ENCODE measurements around the gene CHD1L.

CHD1L gene

DNA sequence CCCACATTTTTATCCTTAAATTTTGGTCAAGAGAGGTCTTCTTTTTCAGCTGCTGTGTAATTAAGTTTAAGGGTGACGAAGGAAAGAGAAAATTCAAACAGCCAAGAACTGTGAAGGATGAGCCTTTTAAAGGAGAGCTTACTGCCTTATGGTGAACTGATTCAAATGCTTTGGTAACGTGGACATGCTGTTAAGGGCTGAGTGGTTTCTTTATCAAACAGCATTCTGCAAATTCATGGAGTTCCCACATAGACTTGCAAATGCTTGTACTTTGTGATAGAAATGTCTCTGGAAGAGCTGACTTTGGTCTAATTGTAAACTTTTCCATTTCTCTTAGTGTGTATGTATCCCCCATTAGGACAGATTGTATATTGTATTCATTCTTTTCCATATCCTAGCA is 93.8 kb downstream of the CHD1L start:
- ChIA-PET CTCF (interaction anchor here (0.8 kb wide), 1 partner anchor 54 kb away, joined by 3 read pairs; no protein-coding TSS in a partner anchor), POLR2A (no interaction called here)
- DNase-seq (ENCODE audit: extremely low spot score) = no peak
- TF ChIP-seq ELF4 (IDR thresholded peaks at IDR 0.05) = no peak
- TF ChIP-seq CTBP1 (IDR thresholded peaks at IDR 0.05; ENCODE audit: borderline replicate concordance) = no peak
- TF ChIP-seq FOXM1 (IDR thresholded peaks at IDR 0.05; ENCODE audit: borderline replicate concordance) = no peak
- TF ChIP-seq ZNF384 (IDR thresholded peaks at IDR 0.05) = no peak
- no peak for TF ChIP-seq FOXK2 (IDR thresholded peaks at IDR 0.05)
- no peak for TF ChIP-seq ARNT (IDR thresholded peaks at IDR 0.05)
- no peak for TF ChIP-seq BHLHE40 (IDR thresholded peaks at IDR 0.05; ENCODE audit: borderline replicate concordance)
- no peak for TF ChIP-seq NFRKB (IDR thresholded peaks at IDR 0.05)
- no peak for TF ChIP-seq HDGF (IDR thresholded peaks at IDR 0.05; ENCODE audit: borderline replicate concordance)
- TF ChIP-seq, protein P1, sequence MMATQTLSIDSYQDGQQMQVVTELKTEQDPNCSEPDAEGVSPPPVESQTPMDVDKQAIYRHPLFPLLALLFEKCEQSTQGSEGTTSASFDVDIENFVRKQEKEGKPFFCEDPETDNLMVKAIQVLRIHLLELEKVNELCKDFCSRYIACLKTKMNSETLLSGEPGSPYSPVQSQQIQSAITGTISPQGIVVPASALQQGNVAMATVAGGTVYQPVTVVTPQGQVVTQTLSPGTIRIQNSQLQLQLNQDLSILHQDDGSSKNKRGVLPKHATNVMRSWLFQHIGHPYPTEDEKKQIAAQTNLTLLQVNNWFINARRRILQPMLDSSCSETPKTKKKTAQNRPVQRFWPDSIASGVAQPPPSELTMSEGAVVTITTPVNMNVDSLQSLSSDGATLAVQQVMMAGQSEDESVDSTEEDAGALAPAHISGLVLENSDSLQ (IDR thresholded peaks at IDR 0.05) = no peak
- no peak for TF ChIP-seq TARDBP (IDR thresholded peaks at IDR 0.05)
- no peak for TF ChIP-seq SUZ12 (IDR thresholded peaks at IDR 0.05)
- TF ChIP-seq L3MBTL2 (conservative IDR thresholded peaks at IDR 0.05) = no peak
- no peak for TF ChIP-seq LEF1 (IDR thresholded peaks at IDR 0.05; ENCODE audit: borderline replicate concordance)
- TF ChIP-seq SP1 (IDR thresholded peaks at IDR 0.05) = no peak

DNA sequence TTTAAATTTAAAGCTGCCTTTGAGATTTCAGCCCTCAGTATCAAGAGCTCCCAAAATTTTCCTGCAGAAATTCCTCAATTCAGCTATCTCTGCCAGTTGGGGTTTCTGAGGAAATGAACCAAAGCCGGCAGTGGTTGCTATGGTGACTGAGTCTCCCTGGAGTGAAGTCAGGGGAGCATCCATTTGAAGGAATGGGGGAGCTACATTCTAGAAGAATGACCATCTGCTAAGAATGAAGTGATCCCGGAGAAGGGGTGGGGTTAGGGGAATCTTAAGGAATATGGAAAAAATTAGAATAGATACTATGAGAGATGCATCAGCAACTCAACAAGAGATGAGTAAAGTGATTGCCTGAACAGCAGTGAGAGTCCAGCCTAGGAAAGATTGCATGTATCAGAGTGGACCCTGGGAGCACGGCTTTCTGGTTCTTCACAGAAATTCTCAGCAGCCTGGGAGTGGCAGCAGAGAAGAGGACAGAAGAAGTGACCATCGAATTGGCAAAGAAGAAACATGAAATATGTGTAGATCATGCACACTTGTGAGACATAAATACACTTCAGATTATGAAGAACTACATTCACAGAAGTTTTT is 94.7 kb downstream of the CHD1L start:
- no peak for DNase-seq (ENCODE audit: extremely low spot score)
- CTCF ChIA-PET = interaction anchor here (0.8 kb wide), 1 partner anchor 53 kb away, joined by 3 read pairs; no protein-coding TSS in a partner anchor
- POLR2A ChIA-PET = no interaction called here
- TF ChIP-seq ZNF384 (IDR thresholded peaks at IDR 0.05) = no peak
- no peak for TF ChIP-seq TARDBP (IDR thresholded peaks at IDR 0.05)
- TF ChIP-seq, protein P1 (IDR thresholded peaks at IDR 0.05) = no peak
- no peak for TF ChIP-seq HDGF (IDR thresholded peaks at IDR 0.05; ENCODE audit: borderline replicate concordance)
- no peak for TF ChIP-seq FOXK2 (IDR thresholded peaks at IDR 0.05)
- TF ChIP-seq SP1 (IDR thresholded peaks at IDR 0.05) = no peak
- no peak for TF ChIP-seq BHLHE40 (IDR thresholded peaks at IDR 0.05; ENCODE audit: borderline replicate concordance)
- TF ChIP-seq CTBP1 (IDR thresholded peaks at IDR 0.05; ENCODE audit: borderline replicate concordance) = no peak

DNA sequence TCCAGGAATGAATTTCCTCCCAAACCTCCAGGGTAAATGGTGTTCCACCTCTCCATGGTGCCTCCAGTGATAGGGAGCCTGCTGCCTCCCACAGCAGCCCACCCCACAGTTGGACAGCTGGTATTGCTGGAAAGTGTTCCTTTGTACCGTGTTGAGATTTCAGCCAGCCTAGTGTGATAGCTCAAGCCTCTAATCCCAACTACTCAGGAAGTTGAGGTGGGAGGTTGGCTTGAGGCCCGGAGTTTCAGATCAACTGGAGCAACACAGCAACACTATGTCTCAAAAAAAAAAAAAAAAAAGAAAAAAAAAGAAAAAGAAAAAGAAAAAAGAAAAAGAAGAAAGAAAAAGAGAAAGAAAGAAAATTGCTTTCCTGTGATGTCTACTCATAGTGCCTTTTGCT is 96.1 kb downstream of the CHD1L start:
- ChIA-PET CTCF (no interaction called here), POLR2A (no interaction called here)
- no peak for DNase-seq (ENCODE audit: extremely low spot score)
- TF ChIP-seq FOXK2 (IDR thresholded peaks at IDR 0.05) (no peak), ZNF384 (IDR thresholded peaks at IDR 0.05) (no peak), TARDBP (IDR thresholded peaks at IDR 0.05) (no peak), CTBP1 (IDR thresholded peaks at IDR 0.05; ENCODE audit: borderline replicate concordance) (no peak), NFRKB (IDR thresholded peaks at IDR 0.05) (no peak), ELF4 (IDR thresholded peaks at IDR 0.05) (no peak), FOXM1 (IDR thresholded peaks at IDR 0.05; ENCODE audit: borderline replicate concordance) (no peak), ARNT (IDR thresholded peaks at IDR 0.05) (no peak), L3MBTL2 (conservative IDR thresholded peaks at IDR 0.05) (no peak), BHLHE40 (IDR thresholded peaks at IDR 0.05; ENCODE audit: borderline replicate concordance) (no peak), HDGF (IDR thresholded peaks at IDR 0.05; ENCODE audit: borderline replicate concordance) (no peak), FOXA1 (IDR thresholded peaks at IDR 0.05) (no peak), SP1 (IDR thresholded peaks at IDR 0.05) (no peak), SUZ12 (IDR thresholded peaks at IDR 0.05) (no peak), LEF1 (IDR thresholded peaks at IDR 0.05; ENCODE audit: borderline replicate concordance) (no peak)
- TF ChIP-seq, protein P1 (IDR thresholded peaks at IDR 0.05) = no peak

DNA sequence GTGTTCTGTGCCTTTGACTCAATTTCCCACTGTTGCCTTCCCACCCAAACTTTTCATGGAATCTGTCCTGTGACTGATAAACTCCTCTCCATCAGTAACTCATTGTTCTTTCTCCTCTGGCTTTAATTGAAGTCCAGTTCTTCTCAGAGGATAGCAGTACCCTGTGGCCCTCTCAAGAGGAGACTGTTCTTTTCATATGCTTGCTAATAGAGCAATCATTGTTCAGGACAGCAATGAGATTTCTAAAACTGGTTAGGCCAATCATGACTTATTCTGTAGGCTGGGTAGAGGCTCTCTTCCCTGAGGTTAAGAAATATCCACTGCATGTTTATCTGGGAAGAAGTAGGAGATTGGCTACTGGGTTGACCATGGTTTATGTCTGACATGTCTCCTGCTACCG is 98.8 kb downstream of the CHD1L start:
- CTCF ChIA-PET = no interaction called here
- POLR2A ChIA-PET = no interaction called here
- DNase-seq (ENCODE audit: extremely low spot score) = no peak
- TF ChIP-seq FOXA1 (IDR thresholded peaks at IDR 0.05) = no peak
- TF ChIP-seq, protein P1 (IDR thresholded peaks at IDR 0.05) = no peak
- no peak for TF ChIP-seq SP1 (IDR thresholded peaks at IDR 0.05)
- no peak for TF ChIP-seq L3MBTL2 (conservative IDR thresholded peaks at IDR 0.05)
- no peak for TF ChIP-seq HDGF (IDR thresholded peaks at IDR 0.05; ENCODE audit: borderline replicate concordance)
- TF ChIP-seq ELF4 (IDR thresholded peaks at IDR 0.05) = no peak
- no peak for TF ChIP-seq FOXM1 (IDR thresholded peaks at IDR 0.05; ENCODE audit: borderline replicate concordance)
- no peak for TF ChIP-seq ARNT (IDR thresholded peaks at IDR 0.05)
- no peak for TF ChIP-seq BHLHE40 (IDR thresholded peaks at IDR 0.05; ENCODE audit: borderline replicate concordance)
- no peak for TF ChIP-seq TARDBP (IDR thresholded peaks at IDR 0.05)
- TF ChIP-seq CTBP1 (IDR thresholded peaks at IDR 0.05; ENCODE audit: borderline replicate concordance) = no peak
- TF ChIP-seq LEF1 (IDR thresholded peaks at IDR 0.05; ENCODE audit: borderline replicate concordance) = no peak
- no peak for TF ChIP-seq ZNF384 (IDR thresholded peaks at IDR 0.05)
- no peak for TF ChIP-seq FOXK2 (IDR thresholded peaks at IDR 0.05)
- TF ChIP-seq SUZ12 (IDR thresholded peaks at IDR 0.05) = no peak
- no peak for TF ChIP-seq NFRKB (IDR thresholded peaks at IDR 0.05)

Data from HEK293T (cell line).